ENCODE results near the gene RHOG.

RHOG gene

GRCh38 chr11:3859373-3859881 is 18.7 kb upstream of the RHOG start:
- no peak for DNase-seq (ENCODE audit: low spot score)

DNA sequence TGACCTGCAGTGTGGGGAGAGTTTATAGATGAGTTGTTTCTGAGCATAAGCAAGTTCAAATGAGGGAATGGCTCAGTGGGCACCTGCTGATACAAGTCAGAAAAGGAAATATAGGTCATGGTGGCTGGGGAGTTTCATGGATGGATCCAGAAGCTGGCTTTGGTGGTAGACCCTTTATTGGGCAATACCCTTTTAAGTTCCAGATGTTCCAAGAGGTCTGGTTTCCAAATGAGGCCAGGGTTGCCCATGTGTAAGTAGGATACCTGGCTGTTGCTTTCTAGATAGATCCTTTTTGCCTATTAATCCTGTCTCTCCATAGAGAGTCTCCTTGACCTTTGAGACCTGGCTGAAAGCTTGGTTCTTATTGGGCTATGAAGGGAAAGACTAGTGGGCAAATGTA is 16.9 kb upstream of the RHOG start:
- no peak for DNase-seq (ENCODE audit: low spot score)

- no peak for DNase-seq (ENCODE audit: low spot score)
Observed at GRCh38 chr11:3856856-3857553, 16.2 kb upstream of the RHOG start.

GRCh38 chr11:3855808-3856491 is 15.2 kb upstream of the RHOG start:
- peak; percentile 45 for DNase-seq (ENCODE audit: low spot score)

DNA sequence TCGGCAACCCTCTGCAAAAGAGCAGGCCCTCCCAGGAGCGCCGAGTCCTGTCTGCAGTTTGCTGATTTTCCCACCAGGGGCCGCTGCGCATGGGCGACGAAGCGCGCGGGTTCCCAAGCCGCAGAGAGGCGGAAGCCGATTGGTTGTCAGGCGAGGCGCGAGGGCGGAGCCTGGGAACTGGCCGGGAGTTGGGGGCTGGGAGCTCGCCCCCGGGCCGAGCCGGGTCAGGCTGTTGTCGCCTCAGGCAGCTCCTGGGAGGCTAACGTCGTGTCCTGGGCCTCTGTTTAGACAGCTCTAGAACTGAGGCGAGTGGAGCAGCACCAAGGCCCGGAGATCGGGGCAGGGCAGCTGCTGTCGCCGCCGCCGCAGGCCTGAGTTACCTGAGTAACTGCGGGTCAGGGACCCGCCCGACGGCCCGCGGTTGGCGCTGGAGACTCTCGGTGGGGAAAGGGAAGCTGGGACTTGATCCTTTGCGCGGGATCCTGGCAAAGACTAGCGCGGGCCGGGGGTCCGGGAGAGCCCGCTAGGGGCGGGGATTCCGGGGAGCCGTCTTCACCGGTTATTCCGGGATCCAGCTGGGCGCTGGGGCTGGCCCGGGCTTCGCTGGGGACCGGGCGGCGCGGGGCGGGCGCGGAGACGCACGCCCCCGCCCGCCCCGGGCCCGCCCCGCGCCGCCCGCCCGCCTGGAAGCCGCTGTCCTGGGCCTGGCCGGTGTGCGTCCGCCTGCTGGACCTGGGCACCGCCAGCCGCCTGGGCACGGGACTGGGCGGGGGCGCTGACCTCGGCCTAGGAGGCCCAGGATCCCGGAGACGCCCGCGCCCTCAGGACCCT is 14.4 kb upstream of the RHOG start, which contains the start of gene STIM1:
Gene STIM1 (plus strand): TSS at position 688 of the 831 bp plus-strand sequence. CDS start 607 bp downstream, outside the sequence.
- DNase-seq (ENCODE audit: low spot score) = peak; percentile 93

DNA sequence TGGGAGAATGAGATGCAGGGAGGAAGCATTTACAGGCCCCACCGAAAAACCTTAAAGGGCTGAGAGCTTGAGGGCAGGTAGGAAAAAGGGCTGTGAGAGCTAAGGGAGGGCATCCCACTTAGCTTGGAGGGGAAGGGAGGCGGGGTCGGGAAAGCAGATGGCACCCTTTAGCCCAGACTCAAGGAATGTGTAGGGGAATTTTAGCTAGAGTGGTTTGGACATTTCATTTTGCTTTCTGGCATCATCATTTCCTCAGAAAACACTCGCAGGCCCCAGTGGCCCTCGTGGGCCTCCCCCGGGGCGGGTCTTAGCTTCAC is 13.9 kb upstream of the RHOG start:
- no peak for DNase-seq (ENCODE audit: low spot score)

DNA sequence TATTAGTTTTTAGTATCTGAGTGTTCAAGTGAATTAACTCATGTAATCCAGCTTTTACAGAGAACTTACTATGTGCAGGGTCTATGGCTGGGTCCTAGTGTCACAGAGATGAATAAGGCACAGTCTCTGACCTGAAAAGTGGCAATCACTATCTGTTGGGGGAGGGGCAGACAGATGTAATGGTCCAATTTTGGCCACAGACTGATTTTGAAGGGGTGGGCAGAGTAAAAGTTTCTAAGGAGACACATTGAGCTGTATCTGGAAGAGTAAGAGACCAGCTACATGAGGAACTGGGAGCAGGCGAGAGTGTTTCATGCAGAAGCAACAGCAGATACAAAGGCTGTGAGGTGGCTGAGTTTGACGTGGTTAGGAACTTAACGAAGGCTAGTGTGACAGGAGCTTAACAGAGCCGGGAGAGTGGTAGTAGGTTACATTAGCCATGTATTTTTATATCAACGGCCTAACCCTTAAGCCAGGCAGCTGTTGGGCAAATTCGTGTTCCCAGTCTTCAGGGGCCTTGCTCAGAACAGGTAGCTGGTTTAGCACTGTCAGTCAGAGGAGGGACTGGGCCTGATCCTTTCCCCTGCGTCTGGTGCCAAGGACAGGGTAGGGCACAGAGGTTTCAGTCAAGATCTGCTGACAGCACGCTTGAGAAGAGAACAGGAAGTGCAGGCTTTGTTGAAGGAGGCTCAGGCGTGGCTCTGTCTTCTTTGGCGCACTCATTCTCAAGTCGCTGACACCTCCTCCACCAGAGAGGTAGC is 13.3 kb upstream of the RHOG start:
- DNase-seq (ENCODE audit: low spot score) = peak; percentile 28

GRCh38 chr11:3853545-3853842 is 12.7 kb upstream of the RHOG start:
- DNase-seq (ENCODE audit: low spot score) = no peak

DNA sequence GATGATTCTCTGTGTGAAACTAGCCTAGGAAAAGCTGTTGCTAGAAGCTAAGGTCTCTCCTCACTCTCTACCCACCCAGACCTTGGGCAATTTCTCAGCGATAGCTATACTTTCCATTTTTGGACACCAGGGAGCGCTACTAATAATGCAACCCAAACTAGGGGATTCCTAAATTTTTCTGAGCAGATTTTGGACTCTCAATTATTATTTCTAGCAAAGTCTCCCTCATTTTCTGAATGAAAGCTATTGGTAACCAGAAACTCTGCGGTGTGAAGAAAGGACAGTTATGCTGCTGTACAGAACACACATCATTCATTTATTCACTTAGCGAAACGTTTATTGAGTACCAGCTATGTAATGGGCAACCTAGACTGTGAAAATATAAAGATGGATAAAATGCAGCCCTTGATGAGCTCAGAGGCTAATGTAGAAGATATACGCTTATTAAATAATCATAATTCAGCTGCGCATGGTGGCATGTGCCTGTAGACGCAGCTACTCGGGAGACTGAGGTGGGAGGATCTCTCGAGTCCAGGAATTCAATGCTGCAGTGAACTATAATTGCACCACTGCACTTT is 8.6 kb upstream of the RHOG start:
- peak; percentile 47 for DNase-seq (ENCODE audit: low spot score)

DNA sequence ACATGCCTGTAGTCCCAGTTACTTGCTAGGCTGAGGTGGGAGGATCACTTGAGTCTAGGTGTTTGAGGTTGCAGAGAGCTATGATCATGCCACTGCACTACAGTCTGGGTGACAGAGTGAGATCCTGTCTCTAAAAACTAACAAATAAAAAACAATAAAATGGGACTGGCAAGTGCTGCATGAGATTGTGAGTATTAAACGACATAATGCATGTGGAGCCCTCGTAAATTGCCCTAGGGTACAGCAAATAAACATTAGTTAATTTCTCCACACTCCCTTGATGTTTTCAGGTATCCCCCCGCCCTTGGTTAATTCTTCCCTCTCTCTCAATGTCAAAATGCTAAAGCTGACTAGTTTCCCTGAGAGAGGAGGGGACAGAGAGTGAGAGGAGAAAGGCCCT is 4.9 kb upstream of the RHOG start:
- DNase-seq (ENCODE audit: low spot score) = no peak

- no peak for DNase-seq (ENCODE audit: low spot score)
Observed at GRCh38 chr11:3845246-3845645, 4.5 kb upstream of the RHOG start.

DNA sequence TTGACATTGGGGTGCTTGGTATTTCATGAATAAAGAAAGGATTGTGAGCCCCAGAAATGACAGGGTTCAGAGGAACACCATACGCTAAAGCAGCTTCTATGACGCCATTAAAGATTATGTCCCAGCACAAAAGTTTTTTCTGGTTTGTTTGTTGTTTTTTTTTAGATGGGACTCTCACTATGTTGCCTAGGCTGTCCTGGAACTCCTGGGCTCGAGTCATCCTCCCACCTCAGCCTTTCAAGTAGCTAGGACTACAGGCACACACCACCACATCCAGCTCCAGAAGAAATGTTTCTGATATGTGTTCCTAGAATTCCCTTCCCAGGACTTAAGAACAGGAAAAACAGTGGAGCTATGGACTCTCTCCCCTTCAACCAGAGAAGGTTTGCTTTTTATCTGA is 2.6 kb upstream of the RHOG start:
- no peak for DNase-seq (ENCODE audit: low spot score)

DNA sequence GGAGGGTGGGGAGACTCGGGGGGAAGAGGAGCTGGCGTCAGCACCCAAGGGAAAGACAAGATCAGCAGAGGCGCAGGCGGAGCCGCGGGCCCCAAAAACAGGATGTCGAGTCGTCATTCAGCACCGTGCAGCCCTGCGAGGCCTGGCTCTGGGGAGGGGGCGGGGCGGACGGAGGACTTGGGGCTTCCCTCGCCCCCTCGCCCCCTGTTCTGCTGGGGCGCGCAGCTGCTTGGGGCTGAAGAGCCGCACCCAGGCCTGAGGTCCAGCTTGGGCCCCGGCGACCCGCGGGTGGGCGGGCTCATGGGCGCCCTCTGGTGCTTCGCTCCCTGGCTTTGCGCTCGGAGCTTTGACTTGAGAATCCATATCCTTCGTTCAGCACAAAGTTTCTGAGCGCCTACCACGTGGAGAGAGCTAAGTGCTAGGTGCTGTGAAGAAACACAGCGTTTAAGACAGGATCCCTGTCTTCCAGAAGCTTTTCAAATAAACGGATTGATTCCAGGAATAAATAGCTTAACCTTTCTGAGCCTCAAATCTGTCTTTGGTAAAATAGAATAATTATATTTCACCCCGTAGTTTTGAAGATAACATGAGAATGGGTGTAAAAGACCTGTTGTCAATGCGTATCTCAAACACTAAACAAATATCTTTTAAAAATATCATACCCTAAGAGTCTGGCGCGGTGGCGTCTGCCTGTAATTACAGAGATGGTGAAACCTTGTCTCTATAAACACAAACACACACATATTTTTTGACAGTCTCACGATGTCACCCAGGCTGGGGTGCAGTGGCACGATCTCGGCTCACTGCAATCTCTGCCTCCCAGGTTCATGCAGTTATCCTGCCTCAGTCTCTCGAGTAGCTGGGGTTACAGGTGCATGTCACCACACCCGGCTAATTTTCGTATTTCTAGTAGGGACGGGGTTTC is 929 bp upstream of the RHOG start:
- peak; percentile 85 for DNase-seq (ENCODE audit: low spot score)

- DNase-seq (ENCODE audit: low spot score) = no peak
Observed at GRCh38 chr11:3840004-3840869, 522 bp downstream of the RHOG start.

DNA sequence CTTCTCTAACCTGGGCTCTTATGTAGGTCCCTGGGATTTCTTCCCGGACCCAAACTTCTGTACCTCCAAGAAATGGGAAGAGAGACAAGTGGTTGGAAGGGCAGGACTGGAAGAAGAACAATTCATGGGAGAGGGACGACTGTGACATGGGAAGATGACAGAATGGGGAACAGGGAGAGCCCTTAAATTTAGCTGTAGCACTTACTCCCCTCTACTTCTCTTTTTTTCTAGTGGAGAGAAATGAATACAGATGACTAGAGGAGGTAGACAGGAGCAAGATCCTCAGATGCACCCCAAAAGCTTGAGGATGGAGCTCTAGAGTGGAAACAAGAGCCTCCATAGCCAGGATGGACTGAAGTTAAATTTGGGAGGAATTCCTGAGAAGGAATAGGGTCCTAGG is 2.3 kb downstream of the RHOG start:
- DNase-seq (ENCODE audit: low spot score) = no peak

GRCh38 chr11:3837793-3838192 is 3.0 kb downstream of the RHOG start:
- no peak for DNase-seq (ENCODE audit: low spot score)

GRCh38 chr11:3836903-3837302 is 3.9 kb downstream of the RHOG start:
- DNase-seq (ENCODE audit: low spot score) = no peak

DNA sequence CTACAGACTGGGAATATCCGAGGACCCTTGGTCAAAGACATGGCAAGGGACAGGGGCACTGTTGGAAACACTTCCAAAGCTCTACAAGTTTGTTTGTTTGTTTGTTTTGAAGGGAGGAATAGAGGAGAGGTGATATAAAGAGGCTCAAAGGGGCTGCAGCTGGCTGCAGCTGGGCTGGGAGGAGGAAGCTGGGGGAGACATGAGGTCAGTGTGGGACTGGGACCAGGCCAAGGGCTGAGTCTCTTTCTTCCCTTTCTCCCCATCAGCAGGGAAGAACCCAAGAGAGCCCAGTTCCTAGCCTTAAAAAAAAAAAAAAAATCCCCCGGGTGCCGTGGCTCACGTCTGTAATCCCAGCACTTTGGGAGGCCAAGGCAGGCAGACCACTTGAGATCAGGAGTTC is 5.0 kb downstream of the RHOG start:
- DNase-seq (ENCODE audit: low spot score) = no peak

Data from SK-N-DZ (cell line).